Measurements from ENCODE around the gene HAUS2.

DNA sequence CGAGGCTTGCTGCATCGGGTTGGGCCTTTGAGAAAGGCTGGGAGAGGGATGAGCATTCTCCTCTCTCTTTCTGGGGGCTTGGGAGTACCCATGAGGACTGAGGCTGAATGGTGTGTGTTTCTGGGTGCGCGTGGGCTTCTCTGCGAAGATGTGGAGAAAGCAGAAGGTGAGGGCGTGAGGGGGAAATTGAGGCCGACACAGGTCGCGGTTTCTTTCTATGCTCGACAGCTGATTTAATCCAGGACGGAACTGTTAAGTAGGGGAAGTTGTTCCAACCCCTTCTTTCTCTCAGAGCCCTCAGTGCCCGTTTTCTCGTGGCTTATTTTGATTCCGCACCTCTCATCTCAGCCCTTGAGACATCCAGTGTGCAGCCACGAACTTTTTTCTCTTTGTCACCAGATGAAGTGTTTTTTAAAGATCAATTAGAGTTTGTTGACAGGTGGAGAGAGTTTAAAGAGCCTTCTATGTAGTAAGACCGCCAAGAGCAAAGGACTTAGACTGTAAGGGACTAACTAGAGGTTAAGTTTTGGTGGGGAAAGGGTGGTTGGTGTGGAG, 27.5 kb downstream of the HAUS2 start:
- TF ChIP-seq CTCF (IDR thresholded peaks at IDR 0.05) (no peak), POLR2A (IDR thresholded peaks at IDR 0.05) (no peak), EP300 (IDR thresholded peaks at IDR 0.05) (no peak)
